Erythroblast (primary cell): ENCODE measurements around the gene P3H4.
A peak's percentile ranks its signal among the peaks of the same experiment; 100 is the strongest.

Experiments
- DNase-seq, 2 experiments: peaks; one replicate each; lab custom pipeline; 2025; lab: John Stamatoyannopoulos, UW
- GATA1 ChIP-seq: IDR thresholded peaks from 2 replicates; pipeline ENCODE4 v1.6.1; 2011; ENCODE audit warnings: low read depth, mild to moderate bottlenecking, control low read depth, low read length, moderate library complexity
- POLR2A ChIP-seq: IDR thresholded peaks from 2 replicates; pipeline ENCODE4 v1.6.1; 2011; ENCODE audit warnings: mild to moderate bottlenecking, low read length

P3H4 gene

DNA sequence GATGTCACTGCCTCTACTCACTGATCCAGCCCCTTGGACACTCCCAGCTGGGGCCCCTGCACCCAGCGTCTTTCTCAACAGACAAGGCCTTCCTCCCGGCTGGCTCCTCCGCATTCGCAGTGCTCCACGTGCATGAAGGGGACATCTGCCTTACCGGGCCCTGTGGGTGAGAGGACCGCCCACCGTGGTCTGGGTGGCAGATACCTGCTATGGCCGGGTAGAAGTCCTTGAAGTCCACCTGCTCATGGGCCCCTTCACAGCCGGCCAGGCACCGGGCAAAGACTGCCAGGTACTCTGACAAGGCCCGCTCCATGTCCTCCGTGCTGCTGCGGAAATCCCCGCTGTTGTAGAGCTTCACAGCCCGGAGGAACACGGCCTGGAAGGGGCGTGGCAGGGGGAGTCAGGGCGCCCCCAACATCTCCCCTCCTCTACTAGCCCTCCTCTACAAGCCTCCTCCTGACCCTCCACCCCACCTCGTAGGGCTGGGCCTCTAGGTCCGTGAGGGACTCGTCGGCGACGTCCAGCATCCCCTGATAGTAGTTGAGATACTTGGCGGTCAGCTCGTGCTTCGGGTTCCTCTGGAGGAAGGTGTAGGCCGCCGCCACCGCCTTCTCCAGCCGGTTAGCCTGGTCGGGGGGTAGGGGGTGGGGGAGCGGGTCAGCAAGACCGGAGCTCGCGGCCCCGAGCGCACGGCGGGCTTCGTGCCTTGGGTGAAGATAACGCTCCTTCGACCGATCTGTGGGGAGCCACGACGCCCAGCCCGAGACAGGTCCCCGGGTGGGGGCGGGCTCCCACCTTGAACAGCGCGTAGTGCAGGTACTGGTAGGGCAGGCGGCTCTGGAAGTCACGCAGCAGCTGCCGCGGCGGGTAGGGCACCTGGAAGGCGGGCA is 845 bp downstream of the P3H4 start:
- DNase-seq = no peak

DNA sequence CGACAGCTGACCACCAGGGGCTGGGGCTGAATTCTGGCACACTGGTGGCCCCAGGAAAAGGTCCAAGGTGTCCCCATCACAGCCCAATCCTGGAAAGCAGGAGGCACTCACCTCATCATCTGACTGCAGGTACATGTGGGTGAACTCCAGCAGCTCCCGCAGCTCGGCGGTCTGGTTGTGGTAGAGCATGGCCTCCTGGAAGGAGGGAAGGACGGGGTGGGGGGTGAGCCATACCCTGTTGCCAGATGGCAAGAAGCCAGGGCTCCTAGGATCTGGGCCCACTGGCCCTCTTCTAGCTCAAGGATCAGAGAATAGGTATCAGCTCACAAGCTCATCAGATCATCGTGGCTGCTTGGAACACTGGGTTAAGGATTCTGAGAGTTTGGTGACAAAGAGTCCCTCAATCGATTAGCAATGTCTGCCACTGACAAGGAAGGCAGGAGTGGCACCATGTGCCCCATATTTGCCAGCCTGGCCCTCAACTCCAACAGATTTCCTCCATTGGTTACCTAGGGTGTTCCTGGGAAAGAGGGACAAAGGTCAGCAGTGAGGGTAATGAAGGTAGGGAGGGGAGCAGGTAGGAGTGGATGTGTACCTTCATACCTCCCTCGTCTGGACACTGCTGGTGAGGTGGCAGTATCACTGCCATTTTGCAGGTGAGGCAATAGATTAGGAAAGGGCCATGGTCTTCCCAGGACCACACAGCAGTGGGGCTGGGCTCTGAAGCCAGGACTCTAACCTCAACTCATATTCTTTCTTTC is 4.9 kb downstream of the P3H4 start:
- TF ChIP-seq GATA1 (no peak), POLR2A (no peak)
- DNase-seq = no peak

More for the DNA sequence above, 845 bp downstream of the P3H4 start:
- no peak for TF ChIP-seq POLR2A
- no peak for TF ChIP-seq GATA1

DNA sequence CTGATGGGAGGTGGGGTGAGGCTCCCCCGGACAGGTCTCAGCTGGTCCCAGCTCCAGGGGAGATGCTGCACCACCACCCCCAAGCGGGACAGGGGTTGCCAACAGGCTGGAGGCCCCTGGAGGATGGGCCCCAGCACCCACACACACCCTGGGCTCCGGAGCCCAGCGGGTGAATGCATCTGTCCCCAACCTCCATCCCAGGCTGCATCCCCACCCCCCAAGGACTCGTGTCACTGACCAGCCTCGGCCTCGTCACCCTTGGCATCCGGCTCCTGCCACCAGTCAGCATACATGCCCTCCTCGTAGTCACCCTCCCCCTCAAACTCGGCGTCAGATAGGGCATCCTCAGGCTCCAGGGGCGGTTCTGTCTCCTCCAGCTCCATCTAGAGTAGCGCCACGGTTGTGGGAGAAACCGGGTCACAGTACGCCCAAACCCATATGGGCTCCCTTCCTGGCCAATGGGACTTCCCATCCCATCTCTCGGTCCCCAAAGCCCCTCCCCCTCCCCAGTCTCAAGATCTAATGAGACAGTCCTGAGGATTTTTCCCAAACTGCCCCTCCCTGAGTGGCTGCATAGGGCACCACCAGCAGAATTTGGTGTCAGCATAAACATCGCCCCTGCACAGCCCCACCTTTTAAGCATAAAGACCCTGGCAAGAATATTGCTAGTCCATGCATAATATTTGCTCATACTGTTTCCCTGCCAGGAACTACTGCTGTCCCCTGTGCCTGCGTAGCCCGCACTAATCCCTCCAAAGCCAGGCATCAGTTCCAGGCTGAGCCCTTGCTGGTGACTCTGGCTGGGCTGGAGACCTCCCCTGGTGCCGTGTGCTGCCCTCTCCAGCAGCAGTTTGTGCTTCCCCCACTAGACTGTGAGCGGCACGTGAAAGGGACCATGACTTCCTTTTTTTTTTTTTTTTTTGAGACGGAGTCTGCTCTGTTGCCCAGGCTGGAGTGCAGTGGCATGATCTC is 8.4 kb downstream of the P3H4 start:
- TF ChIP-seq GATA1 (no peak), POLR2A (no peak)
- no peak for DNase-seq

DNA sequence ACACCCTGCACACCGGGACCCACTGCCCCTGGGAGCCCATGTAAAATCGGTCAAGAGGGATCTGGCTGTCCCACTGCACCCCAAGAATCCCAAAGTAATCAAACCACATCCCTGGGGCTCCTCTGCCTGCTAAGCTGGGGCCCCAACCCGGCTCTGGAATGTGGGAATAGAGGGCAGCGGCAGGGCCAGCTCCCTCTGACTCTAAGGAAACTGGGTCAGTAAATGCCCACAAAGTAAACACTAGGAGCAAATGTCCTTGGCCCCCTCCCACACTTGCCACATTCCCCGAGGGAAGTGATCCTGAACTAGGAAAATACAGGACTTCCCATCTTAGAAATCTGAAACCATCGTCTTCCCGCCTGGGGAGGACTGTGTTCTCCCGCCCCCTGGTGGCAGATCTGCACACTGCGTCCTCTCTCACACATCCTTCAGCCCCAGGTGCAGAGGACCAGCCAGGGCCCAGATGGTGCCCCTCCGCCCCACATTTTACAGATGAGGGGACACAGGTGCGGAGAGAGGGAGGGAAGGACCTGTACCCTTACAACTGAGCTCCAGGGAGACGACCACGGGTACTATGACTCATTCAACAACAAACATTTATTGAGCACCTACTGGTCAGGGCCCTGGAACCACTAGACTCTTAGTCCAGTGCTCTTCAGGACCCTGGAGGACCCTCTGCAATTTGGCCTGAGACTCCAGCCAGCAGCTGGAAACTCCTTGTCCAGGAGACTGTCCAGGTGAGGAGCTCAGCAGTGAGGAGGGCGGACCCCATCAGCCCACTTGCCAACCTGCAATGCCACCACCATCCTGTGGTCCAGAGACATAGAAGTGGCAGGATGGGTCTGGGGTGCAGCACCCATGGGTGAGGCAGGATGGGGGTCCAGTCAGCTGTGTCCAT is 10.1 kb downstream of the P3H4 start:
- TF ChIP-seq POLR2A = no peak
- TF ChIP-seq GATA1 = no peak
- peak; percentile 55 to 79 for DNase-seq

DNA sequence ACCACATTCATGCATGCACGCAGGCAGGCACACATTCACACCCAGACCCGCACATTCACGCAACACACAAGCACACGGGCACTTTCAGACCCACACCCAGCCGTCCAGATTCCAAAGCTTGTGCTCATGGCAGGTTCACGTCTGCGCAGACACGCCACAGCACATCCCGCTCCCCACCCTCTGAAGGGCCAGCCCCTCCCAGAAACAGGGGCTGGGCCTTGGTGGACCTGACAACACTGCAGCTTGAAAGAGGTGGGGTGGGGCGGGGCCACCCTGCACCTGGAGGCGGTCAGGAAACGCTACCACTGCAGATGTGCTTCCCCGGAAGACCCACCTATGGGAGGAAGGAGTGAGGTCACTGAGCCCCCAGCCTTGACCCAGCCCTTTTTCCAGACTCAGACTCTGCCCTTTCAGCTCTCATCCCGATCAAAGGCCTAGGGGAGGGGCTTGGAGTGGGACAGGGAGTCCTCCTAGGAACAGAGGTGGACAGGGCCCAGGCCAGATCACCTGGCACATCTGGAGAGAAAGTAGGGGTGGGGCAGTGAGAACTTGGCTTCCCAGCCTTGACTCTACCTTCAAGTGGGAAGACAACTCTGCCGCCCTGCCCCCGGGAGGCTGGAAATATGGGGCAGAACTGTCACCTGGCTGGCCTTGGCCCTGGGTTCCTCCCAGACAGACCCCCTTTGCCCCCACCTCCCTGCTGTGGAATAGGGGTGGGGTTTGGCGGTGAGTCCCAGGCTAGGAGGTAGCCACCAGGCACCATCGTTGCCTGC is 11.0 kb downstream of the P3H4 start:
- TF ChIP-seq GATA1 (no peak), POLR2A (no peak)
- DNase-seq = no peak

DNA sequence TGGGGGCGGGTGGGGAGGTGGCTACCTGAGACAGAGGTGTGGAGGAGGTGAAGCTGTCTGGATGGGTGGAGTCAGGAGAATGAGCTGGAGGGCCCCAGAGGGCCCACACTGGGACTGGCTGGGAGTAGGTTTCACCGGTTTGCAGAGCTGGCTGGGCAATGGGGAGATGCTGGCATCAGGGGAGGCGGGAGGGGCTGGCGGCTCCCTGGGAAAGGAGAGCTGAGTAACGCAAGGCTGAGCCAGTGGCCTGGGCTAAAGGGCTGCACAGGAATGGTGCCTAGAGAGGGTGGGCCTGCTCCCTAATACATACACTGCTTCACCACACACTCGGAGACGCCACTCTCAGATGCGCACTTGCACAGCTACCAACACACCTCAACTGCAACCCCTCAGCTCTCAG is 12.4 kb downstream of the P3H4 start:
- no peak for DNase-seq
- no peak for TF ChIP-seq POLR2A
- no peak for TF ChIP-seq GATA1

DNA sequence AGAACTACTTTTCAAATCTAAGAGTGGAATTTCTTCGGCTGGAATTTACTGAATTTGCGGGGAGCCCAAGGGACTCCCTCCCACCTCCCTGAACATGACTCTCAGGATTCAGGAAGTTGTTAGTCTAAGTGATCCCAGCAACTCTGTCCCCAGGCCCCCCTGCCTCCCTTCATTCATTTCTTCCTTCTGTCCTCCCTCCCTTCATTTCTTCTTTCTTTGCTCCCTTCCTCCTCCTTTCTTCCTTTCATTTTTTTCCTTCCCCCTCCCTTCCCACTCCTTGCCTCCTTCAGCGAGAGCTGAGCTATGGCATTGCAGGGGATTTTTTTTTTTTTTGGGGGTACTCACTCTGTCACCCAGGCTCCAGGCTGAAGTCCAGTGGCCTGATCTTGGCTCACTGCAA is 14.4 kb downstream of the P3H4 start:
- TF ChIP-seq POLR2A = no peak
- no peak for TF ChIP-seq GATA1
- no peak for DNase-seq

DNA sequence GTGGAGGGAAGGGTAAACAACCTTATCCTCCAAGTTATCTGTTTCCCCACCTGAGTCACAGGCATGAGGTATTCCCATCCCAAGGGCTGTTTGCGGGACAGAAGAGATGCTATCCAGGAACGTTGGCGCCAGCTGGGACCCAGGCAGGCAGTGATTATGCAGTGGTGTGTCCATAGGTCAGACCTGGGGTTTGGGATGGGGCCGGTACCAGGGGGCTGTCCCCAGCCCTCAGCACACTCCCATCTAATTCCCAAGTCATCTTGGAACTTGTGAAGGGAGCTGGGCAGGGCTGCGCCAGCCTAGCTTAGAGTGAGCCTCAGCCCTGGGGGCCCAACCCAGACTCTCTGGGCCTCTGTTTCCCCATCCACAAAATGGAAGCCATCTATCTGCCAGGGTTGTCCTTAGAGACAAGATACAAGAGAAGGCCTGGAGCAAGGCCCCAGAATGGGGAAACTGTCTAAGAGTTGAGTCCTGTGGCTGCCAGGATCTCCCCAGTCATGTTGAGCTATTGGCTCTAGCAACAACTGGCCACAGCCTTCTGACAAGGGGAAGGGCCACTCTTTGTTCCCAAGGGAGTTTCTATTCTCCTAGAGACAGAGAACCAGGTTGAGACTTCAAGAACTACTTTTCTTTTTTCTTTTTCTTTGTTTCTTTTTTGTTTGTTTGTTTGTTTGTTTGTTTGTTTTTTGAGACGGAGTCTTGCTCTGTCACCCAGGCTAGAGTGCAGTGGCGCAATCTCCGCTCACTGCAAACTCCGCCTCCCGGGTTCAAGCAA is 15.4 kb downstream of the P3H4 start:
- DNase-seq = no peak
- no peak for TF ChIP-seq GATA1
- TF ChIP-seq POLR2A = no peak

DNA sequence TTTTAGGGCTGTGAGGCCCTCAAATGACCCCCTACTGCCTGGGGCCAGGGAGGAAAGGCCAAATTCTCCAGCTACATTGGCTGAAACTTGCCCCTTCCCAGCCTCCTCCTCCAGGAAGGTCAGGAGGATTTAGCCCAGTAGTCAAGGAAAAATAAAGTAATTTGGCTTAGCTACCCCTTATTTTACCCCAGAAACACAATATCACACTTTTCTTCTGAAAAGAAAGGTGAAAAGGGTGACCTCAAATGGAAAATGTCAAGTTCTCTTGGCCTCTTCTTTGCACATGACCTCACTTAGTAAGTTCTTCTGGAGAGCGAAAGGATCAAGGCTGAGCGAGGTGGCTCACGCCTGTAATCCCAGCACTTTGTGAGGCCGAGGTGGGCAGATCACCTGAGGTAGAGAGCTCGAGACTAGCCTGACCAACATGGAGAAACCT is 17.2 kb downstream of the P3H4 start:
- DNase-seq = no peak

DNA sequence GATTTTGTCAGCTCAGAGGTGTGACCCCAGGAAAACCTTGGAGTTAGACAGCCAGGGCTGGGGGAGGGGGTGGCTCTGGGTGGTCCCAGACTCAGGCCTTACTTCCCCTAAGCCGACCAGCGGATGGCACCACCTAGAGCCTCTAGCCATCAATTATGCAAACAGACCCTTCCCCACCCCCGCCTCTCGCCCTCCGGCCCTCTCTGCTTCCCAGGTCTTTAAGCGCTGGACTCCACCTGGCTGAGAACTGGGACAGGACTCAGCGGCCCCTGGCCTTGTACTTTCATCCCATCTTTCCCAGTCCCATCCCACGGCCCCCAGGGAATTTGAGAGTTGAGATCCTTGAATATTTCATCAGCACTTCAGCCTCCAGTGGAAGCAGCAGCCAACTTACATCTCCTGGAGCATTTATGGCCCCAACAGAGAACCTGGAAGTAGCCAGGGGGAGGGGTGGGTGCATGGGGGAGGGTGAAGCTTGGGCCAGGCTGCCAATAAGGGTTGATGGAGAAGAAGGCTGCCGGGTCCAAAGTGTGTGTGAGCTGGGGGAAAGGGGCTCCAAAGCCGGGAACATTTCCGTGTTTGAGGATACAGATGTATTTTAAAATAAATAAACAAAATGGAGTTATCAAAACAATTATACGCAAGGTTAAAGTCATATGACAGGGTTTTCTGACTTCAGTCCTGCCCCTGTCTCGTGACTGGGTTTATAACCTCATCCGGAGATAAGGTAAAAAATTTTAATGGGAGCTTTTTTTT is 17.8 kb downstream of the P3H4 start:
- peak; percentile 24 to 49 for DNase-seq
- no peak for TF ChIP-seq GATA1
- TF ChIP-seq POLR2A = no peak

More for the DNA sequence above, 17.2 kb downstream of the P3H4 start:
- no peak for TF ChIP-seq GATA1
- TF ChIP-seq POLR2A = no peak
